Suppressor macrophage (primary cell): ENCODE measurements around the gene RARB.

ENCODE experiments used
- DNase-seq, 4 experiments: peaks; one replicate each; pipeline ENCODE4 v3.0.0-alpha.2; 2020 to 2022

The RARB gene

DNA sequence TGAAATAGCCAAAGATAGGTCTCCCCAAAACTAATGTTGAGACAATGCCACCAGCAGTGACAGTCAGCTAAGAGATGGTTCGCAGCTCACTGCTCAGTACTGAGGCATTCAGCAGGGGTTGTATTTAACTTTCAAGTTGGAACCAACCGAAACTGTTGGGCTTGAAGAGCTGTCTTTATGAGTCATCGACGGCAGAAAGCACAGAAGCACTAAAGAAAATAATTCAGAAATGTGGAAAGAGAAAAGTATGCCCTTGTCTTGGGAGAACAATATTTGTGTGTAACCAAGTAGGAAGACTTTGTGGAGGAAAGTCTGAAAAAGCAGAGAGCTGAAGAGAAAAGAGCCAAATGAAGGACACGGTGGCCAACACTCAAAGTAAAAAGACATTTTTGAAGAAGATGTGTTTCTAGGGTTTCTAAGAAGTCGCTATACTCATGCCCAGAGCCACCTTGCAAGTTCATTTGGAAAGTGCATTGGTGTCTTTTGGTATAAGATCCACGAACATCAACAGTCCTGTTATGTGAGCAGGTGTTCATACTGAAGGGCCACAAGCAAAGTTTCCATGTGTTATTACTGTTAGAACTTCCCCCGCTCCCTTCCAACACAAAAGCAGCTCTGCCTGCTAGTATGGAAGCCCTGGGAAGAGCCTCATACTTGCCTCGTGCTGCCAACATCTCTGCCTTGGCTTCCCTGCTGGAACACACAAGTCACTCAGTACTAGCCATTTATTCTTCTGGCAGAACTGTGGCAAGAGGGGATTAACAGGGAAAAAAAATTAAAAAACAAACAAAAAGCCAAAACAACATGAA lies 4.1 kb upstream of the RARB start:
- DNase-seq: no peak

DNA sequence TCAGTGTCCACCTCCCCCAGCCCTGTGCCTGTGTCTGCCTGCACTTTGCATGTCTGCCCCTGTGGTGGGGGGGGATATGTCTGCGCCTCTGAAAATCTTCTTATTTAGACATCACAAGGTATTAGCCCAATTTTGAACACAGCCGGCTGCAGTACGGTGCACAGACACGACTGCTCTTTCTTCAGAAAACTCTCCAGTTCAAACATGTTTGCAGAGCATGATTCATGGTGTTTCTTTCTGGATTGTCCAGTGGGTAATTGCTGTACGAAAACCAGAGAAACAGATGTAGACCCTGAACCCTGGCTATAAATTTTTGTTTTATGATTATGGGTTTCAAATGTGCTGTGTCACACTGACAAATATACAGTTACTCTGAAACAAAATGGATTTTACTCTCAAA lies 3.4 kb upstream of the RARB start:
- DNase-seq: no peak

DNA sequence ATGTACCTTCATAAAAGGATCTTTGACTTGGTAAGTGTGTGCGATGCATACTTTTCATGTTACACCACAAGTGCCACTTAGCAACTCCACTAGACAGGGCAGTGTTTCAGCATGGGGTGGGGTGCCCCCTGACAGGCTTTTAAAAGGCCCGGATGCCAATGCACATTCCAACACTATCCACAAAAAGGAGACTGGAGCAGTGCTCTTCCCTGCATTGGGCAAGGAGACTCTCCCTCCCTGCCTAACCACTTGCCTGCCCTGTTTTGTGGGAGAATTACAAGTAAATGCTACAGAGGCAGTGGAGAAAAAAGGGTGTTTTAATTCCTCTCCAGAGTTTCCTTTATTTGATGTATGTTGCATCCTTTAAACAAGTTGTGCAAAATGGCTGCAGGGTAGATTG lies 1.7 kb upstream of the RARB start:
- no peak for DNase-seq

DNA sequence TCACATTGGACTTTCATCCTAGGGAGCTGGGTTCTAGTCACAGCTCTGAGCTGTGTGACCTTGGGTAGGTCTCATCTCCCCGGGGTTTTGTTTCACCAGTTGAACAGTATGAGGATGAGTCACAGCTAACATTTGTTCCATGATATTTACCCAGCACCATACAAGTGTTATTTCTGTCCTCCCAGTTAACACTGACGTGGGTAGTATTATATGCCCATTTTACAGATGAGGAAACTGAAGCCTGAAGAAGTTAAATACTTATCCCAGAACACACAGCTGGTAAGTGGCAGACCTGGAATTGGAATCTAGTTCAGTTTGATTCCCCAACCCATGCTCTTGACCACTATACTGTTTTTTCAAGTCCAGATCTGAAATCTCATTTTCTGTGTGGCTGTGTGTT lies 908 bp upstream of the RARB start:
- DNase-seq: no peak

DNA sequence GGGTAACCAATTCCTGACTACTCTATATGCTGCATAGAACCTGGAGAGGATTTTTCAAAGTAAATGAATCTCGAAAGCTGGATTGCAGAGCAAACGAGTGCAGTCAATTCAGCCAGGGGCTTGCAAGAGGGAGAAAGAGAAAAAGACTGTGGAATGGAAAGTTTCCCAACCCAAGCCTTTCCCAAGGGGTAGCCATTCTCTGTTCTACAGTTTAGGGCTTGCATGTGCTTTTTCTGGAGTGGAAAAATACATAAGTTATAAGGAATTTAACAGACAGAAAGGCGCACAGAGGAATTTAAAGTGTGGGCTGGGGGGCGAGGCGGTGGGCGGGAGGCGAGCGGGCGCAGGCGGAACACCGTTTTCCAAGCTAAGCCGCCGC lies 511 bp upstream of the RARB start:
- no peak for DNase-seq

DNA sequence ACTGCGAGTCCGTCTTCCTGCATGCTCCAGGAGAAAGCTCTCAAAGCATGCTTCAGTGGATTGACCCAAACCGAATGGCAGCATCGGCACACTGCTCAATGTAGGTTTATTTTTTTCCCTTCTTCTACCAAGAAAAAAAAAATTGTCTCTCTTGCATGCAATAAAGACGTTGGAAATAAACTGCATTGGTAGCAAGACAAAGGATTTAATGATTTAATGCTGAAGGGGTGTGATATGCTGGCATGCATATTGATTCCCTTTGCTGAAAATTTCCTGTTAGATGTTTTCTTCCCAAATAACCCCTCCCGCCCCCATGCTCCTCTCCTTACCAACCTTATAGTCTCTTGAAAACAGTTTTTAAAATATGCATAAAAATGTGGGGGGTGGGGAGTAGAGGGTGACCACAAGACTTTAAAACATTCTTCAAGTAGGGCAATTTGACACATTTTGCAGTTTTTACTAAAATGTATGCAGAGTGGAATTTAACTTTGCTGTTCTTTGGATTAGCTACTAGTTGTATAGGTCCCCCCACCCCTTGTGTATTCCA lies 799 bp downstream of the RARB start:
- DNase-seq: no peak

GRCh38 chr3:25429361-25430286 lies 1.6 kb downstream of the RARB start:
- DNase-seq: no peak

GRCh38 chr3:25430287-25430934 lies 2.3 kb downstream of the RARB start:
- DNase-seq: no peak

GRCh38 chr3:25430935-25431770 lies 3.1 kb downstream of the RARB start:
- no peak for DNase-seq

DNA sequence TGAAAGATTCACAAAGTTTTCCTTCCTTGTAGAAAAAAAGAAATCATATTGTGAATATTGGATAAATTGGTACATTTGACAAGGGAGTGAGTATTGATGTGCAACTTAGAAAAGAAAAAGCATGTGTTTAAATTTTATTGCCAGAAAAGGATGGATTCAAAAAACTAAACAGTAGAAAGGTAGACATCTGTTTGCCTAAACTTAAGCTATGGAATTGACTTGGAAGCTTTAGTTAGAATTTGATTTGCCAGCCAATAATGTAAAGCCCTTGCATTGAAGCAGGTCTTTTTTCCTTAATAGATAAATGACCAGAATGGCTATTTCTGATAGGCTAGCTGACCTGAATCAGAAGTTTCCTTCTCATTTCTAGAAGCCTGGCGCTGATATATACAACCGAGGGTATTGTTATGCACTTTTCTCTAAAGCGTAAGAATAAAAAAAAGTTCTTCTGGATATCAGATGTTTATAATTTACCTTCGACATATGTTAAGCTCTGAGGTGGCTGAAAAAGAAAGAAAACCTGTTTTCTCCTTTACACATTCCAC lies 4.2 kb downstream of the RARB start:
- no peak for DNase-seq

- no peak for DNase-seq
Measured at GRCh38 chr3:25433106-25433505, 5.0 kb downstream of the RARB start.

- no peak for DNase-seq
Measured at GRCh38 chr3:25433868-25434267, 5.8 kb downstream of the RARB start.

- no peak for DNase-seq
Measured at GRCh38 chr3:25437953-25438352, 9.9 kb downstream of the RARB start.

DNA sequence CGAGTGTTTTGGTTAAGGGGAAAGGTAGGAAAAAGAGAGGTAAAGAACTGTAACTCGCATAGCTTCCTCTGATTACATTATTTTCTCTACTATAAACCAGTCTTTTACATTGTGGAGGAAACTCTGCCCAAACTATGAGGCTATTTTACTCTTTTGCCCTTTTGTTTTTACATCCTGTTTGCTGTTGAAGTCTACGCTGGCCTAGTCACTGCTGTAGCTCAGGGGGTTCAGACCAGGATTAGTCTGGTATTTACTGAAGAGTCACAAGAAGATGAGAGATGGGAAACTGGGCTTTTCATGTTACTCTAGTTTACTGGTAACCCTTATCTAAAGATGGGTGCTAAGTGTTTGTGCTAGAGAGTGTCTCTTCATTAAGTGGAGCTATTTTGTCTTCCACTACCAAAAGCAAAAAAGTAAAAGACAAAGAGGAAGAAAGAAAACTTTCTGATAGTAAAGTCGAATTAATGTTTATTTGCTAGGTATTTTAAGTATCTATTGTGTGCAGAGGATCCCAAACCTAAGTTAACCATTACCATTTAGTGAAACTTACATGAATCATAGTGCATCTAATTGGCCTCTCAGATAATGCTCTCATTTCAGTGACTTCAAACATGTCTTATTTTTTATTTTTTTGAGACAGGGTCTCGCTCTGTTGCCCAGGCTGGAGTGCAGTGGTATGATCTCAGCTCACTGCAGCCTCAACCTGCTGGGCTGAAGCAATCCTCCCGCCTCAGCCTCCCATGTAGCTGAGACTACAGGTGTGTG lies 10.9 kb downstream of the RARB start:
- DNase-seq: no peak

DNA sequence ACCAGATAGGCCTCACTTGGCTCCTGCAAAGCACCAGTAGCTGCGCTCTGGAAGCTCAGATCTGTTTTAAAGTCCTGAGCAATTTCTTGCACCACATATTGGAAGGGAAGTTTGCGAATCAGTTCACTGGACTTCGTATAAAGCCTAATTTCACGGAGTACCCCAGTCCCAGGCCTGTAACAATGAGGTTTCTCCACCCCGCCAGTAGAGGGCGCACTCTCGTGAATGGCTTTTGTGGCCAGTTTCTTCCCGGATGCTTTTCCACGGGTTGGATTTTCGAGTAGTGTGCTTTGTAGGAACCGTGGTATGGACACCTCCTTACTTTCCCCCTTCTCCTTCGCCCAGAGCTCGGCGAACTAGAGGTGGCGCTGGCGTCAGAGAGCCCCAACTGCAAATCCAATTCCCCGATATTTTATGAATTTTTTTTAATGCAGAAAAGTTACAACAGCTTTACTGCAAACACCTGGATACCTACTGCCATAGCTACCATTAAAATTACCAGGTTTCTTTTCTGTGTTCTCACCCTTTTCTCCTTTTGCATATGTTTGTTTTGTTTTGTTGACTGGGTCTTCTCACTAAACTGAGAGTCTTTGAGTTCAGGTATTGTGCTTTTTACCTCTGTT lies 13.3 kb downstream of the RARB start:
- peak; percentile 41 to 70 (median 56) for DNase-seq

GRCh38 chr3:25442486-25442885 lies 14.4 kb downstream of the RARB start:
- no peak for DNase-seq

DNA sequence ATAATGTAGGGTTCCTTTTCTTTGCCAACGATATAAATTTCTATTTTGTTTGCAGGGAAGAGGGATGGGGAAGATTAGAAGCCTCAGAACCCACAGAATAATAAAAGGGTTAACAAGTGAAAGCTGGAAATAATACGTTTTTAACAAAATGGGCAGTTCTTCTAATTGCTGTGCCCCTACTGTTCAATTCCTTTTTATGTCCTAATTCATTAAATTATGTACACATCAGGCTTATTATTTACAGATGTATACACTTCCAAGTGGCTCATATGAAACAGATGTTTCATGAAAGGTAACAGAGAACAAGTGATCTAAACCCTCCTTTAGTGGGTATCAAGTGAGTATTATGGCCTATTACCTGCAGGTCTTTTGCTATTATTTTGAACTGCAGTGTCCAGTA lies 16.2 kb downstream of the RARB start:
- DNase-seq: no peak

GRCh38 chr3:25445731-25446130 lies 17.7 kb downstream of the RARB start:
- no peak for DNase-seq

DNA sequence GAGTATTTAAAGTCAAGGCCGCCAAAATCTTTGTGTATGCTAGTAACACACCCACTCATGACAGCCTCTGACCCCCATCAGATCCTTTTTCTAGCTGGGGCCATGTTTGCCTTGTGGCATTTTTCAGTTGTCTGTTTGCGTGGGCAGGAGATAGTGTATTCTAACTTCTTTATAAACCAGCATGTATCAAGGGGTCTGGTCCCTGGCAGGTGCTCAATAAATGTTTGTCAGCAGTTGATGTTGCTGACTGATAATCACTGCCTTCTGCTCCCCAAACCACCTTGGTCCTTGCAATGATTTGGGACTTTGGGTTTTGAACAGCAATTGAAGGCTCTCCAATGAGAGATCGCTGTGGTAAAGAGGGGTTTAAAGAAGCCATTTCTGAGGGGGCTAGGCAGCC lies 19.2 kb downstream of the RARB start:
- no peak for DNase-seq

- DNase-seq: no peak
Measured at GRCh38 chr3:25447925-25448324, 19.9 kb downstream of the RARB start.
